ENCODE data around the gene ALG1L2. TPM values are rescaled to one million over a fixed set of nuclear protein-coding genes. Genes with fewer than 3 reads are reported as not detected.

The ALG1L2 gene
- total and polyA plus RNA-seq, 2 of the 8 experiments (the other 6 are each of a cell fraction or from before 2014, with no cell fraction given), result 0.15 to 1.7 TPM

DNA sequence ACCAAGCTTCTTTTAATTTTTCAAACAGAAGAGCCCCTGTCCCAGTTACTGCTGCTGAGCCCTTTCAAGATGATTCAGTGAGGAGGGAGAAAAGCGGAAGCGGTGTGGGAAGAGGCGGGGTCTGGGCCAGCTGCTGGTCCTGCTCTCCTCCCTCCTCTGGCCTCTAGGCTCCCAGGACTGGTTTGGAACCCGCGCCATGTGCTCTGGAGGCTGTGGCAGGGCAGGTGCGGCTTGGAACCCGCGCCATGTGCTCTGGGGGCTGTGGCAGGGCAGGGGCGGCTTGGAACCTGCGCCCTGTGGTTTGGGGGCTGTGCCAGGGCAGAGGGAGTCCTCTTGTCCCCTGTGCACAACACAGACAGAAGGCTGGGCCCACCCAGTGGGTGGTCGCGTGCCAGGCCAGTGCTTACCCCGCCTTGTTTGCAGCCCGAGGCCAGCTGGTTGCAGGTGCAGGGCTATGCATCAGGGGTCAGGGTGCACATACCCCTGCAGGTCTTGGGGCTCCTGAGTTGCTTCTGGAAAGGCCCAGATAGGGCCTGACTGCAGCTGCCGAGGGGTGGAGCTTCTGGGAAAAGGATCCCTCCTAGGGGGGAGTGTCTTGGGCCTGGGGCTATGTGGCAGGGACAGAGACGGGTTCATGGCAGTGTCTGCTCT is 12.2 kb downstream of the ALG1L2 start (continued):
- TF ChIP-seq, protein P1, sequence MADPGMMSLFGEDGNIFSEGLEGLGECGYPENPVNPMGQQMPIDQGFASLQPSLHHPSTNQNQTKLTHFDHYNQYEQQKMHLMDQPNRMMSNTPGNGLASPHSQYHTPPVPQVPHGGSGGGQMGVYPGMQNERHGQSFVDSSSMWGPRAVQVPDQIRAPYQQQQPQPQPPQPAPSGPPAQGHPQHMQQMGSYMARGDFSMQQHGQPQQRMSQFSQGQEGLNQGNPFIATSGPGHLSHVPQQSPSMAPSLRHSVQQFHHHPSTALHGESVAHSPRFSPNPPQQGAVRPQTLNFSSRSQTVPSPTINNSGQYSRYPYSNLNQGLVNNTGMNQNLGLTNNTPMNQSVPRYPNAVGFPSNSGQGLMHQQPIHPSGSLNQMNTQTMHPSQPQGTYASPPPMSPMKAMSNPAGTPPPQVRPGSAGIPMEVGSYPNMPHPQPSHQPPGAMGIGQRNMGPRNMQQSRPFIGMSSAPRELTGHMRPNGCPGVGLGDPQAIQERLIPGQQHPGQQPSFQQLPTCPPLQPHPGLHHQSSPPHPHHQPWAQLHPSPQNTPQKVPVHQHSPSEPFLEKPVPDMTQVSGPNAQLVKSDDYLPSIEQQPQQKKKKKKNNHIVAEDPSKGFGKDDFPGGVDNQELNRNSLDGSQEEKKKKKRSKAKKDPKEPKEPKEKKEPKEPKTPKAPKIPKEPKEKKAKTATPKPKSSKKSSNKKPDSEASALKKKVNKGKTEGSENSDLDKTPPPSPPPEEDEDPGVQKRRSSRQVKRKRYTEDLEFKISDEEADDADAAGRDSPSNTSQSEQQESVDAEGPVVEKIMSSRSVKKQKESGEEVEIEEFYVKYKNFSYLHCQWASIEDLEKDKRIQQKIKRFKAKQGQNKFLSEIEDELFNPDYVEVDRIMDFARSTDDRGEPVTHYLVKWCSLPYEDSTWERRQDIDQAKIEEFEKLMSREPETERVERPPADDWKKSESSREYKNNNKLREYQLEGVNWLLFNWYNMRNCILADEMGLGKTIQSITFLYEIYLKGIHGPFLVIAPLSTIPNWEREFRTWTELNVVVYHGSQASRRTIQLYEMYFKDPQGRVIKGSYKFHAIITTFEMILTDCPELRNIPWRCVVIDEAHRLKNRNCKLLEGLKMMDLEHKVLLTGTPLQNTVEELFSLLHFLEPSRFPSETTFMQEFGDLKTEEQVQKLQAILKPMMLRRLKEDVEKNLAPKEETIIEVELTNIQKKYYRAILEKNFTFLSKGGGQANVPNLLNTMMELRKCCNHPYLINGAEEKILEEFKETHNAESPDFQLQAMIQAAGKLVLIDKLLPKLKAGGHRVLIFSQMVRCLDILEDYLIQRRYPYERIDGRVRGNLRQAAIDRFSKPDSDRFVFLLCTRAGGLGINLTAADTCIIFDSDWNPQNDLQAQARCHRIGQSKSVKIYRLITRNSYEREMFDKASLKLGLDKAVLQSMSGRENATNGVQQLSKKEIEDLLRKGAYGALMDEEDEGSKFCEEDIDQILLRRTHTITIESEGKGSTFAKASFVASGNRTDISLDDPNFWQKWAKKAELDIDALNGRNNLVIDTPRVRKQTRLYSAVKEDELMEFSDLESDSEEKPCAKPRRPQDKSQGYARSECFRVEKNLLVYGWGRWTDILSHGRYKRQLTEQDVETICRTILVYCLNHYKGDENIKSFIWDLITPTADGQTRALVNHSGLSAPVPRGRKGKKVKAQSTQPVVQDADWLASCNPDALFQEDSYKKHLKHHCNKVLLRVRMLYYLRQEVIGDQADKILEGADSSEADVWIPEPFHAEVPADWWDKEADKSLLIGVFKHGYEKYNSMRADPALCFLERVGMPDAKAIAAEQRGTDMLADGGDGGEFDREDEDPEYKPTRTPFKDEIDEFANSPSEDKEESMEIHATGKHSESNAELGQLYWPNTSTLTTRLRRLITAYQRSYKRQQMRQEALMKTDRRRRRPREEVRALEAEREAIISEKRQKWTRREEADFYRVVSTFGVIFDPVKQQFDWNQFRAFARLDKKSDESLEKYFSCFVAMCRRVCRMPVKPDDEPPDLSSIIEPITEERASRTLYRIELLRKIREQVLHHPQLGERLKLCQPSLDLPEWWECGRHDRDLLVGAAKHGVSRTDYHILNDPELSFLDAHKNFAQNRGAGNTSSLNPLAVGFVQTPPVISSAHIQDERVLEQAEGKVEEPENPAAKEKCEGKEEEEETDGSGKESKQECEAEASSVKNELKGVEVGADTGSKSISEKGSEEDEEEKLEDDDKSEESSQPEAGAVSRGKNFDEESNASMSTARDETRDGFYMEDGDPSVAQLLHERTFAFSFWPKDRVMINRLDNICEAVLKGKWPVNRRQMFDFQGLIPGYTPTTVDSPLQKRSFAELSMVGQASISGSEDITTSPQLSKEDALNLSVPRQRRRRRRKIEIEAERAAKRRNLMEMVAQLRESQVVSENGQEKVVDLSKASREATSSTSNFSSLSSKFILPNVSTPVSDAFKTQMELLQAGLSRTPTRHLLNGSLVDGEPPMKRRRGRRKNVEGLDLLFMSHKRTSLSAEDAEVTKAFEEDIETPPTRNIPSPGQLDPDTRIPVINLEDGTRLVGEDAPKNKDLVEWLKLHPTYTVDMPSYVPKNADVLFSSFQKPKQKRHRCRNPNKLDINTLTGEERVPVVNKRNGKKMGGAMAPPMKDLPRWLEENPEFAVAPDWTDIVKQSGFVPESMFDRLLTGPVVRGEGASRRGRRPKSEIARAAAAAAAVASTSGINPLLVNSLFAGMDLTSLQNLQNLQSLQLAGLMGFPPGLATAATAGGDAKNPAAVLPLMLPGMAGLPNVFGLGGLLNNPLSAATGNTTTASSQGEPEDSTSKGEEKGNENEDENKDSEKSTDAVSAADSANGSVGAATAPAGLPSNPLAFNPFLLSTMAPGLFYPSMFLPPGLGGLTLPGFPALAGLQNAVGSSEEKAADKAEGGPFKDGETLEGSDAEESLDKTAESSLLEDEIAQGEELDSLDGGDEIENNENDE (IDR thresholded peaks at IDR 0.05; ENCODE audit: insufficient replicate concordance, low read length), result no peak
